Measurements from ENCODE around the gene XAF1.

The XAF1 gene

GRCh38 chr17:6787081-6787693 lies 31.3 kb downstream of the XAF1 start:
- no peak overlapping the region for H3K4me3 ChIP-seq (ENCODE audit: low read length)
- no peaks in the 10 kb centered on the region for H3K9me3 ChIP-seq (ENCODE audit: control insufficient read depth, low read depth, low read length)
- no peak overlapping the region for H3K27ac ChIP-seq (ENCODE audit: low read length)
- H3K9ac ChIP-seq (ENCODE audit: low read length) = no peak overlapping the region
- H3K36me3 ChIP-seq (ENCODE audit: control insufficient read depth, low read depth, low read length) = no peaks in the 10 kb centered on the region
- H3K4me1 ChIP-seq (ENCODE audit: control insufficient read depth, low read depth, low read length) = no peaks in the 10 kb centered on the region
- H3K27me3 ChIP-seq (ENCODE audit: control insufficient read depth, insufficient read depth, low read length) = no peaks in the 10 kb centered on the region

GRCh38 chr17:6789146-6789545 lies 33.3 kb downstream of the XAF1 start:
- H3K9ac ChIP-seq (ENCODE audit: low read length) = no peak overlapping the region
- no peaks in the 10 kb centered on the region for H3K36me3 ChIP-seq (ENCODE audit: control insufficient read depth, low read depth, low read length)
- H3K4me1 ChIP-seq (ENCODE audit: control insufficient read depth, low read depth, low read length) = no peaks in the 10 kb centered on the region
- no peaks in the 10 kb centered on the region for H3K27me3 ChIP-seq (ENCODE audit: control insufficient read depth, insufficient read depth, low read length)
- H3K4me3 ChIP-seq (ENCODE audit: low read length) = no peak overlapping the region
- H3K27ac ChIP-seq (ENCODE audit: low read length) = no peak overlapping the region
- H3K9me3 ChIP-seq (ENCODE audit: control insufficient read depth, low read depth, low read length) = no peaks in the 10 kb centered on the region

- Histone ChIP-seq H3K9me3 (ENCODE audit: control insufficient read depth, low read depth, low read length) (no peaks in the 10 kb centered on the region), H3K27me3 (ENCODE audit: control insufficient read depth, insufficient read depth, low read length) (no peaks in the 10 kb centered on the region), H3K9ac (ENCODE audit: low read length) (no peak overlapping the region), H3K36me3 (ENCODE audit: control insufficient read depth, low read depth, low read length) (no peaks in the 10 kb centered on the region), H3K27ac (ENCODE audit: low read length) (no peak overlapping the region), H3K4me1 (ENCODE audit: control insufficient read depth, low read depth, low read length) (no peaks in the 10 kb centered on the region), H3K4me3 (ENCODE audit: low read length) (no peak overlapping the region)
These were observed 38.1 kb downstream of the XAF1 start for GRCh38 chr17:6793748-6794493.

- H3K9ac ChIP-seq (ENCODE audit: low read length) = no peak overlapping the region
- H3K27ac ChIP-seq (ENCODE audit: low read length) = no peak overlapping the region
These were observed 40.4 kb downstream of the XAF1 start for GRCh38 chr17:6796017-6796886.

GRCh38 chr17:6796887-6797490 lies 41.1 kb downstream of the XAF1 start:
- Histone ChIP-seq H3K4me1 (ENCODE audit: control insufficient read depth, low read depth, low read length) (peaks cover 14% of the 10 kb centered on the region), H3K9me3 (ENCODE audit: control insufficient read depth, low read depth, low read length) (no peaks in the 10 kb centered on the region), H3K4me3 (ENCODE audit: low read length) (no peak overlapping the region), H3K9ac (ENCODE audit: low read length) (no peak overlapping the region), H3K36me3 (ENCODE audit: control insufficient read depth, low read depth, low read length) (no peaks in the 10 kb centered on the region), H3K27me3 (ENCODE audit: control insufficient read depth, insufficient read depth, low read length) (peaks cover 6% of the 10 kb centered on the region), H3K27ac (ENCODE audit: low read length) (no peak overlapping the region)

More at GRCh38 chr17:6796017-6796886, 40.4 kb downstream of the XAF1 start:
- Histone ChIP-seq H3K9me3 (ENCODE audit: control insufficient read depth, low read depth, low read length) (no peaks in the 10 kb centered on the region), H3K27me3 (ENCODE audit: control insufficient read depth, insufficient read depth, low read length) (peaks cover 6% of the 10 kb centered on the region), H3K36me3 (ENCODE audit: control insufficient read depth, low read depth, low read length) (no peaks in the 10 kb centered on the region), H3K4me3 (ENCODE audit: low read length) (no peak overlapping the region), H3K4me1 (ENCODE audit: control insufficient read depth, low read depth, low read length) (peaks cover 14% of the 10 kb centered on the region)

- Histone ChIP-seq H3K27ac (ENCODE audit: low read length) (no peak overlapping the region), H3K4me3 (ENCODE audit: low read length) (no peak overlapping the region), H3K9ac (ENCODE audit: low read length) (no peak overlapping the region), H3K27me3 (ENCODE audit: control insufficient read depth, insufficient read depth, low read length) (peaks cover 6% of the 10 kb centered on the region), H3K9me3 (ENCODE audit: control insufficient read depth, low read depth, low read length) (no peaks in the 10 kb centered on the region), H3K4me1 (ENCODE audit: control insufficient read depth, low read depth, low read length) (peaks cover 14% of the 10 kb centered on the region), H3K36me3 (ENCODE audit: control insufficient read depth, low read depth, low read length) (no peaks in the 10 kb centered on the region)
These were observed 42.0 kb downstream of the XAF1 start for GRCh38 chr17:6797718-6798351.

- Histone ChIP-seq H3K4me3 (ENCODE audit: low read length) (peak overlapping the region; percentile 19), H3K9ac (ENCODE audit: low read length) (no peak overlapping the region), H3K27me3 (ENCODE audit: control insufficient read depth, insufficient read depth, low read length) (peaks cover 6% of the 10 kb centered on the region), H3K9me3 (ENCODE audit: control insufficient read depth, low read depth, low read length) (no peaks in the 10 kb centered on the region), H3K36me3 (ENCODE audit: control insufficient read depth, low read depth, low read length) (no peaks in the 10 kb centered on the region), H3K4me1 (ENCODE audit: control insufficient read depth, low read depth, low read length) (peaks cover 14% of the 10 kb centered on the region), H3K27ac (ENCODE audit: low read length) (no peak overlapping the region)
These were observed 43.9 kb downstream of the XAF1 start for GRCh38 chr17:6799738-6800137.

GRCh38 chr17:6800422-6801027 lies 44.7 kb downstream of the XAF1 start:
- Histone ChIP-seq H3K4me1 (ENCODE audit: control insufficient read depth, low read depth, low read length) (peaks cover 14% of the 10 kb centered on the region), H3K9me3 (ENCODE audit: control insufficient read depth, low read depth, low read length) (no peaks in the 10 kb centered on the region), H3K36me3 (ENCODE audit: control insufficient read depth, low read depth, low read length) (no peaks in the 10 kb centered on the region), H3K9ac (ENCODE audit: low read length) (no peak overlapping the region), H3K27ac (ENCODE audit: low read length) (no peak overlapping the region), H3K27me3 (ENCODE audit: control insufficient read depth, insufficient read depth, low read length) (peaks cover 6% of the 10 kb centered on the region), H3K4me3 (ENCODE audit: low read length) (no peak overlapping the region)

- no peak overlapping the region for H3K27ac ChIP-seq (ENCODE audit: low read length)
- H3K4me3 ChIP-seq (ENCODE audit: low read length) = no peak overlapping the region
- H3K9ac ChIP-seq (ENCODE audit: low read length) = no peak overlapping the region
- no peaks in the 10 kb centered on the region for H3K4me1 ChIP-seq (ENCODE audit: control insufficient read depth, low read depth, low read length)
- H3K9me3 ChIP-seq (ENCODE audit: control insufficient read depth, low read depth, low read length) = no peaks in the 10 kb centered on the region
- H3K36me3 ChIP-seq (ENCODE audit: control insufficient read depth, low read depth, low read length) = no peaks in the 10 kb centered on the region
- H3K27me3 ChIP-seq (ENCODE audit: control insufficient read depth, insufficient read depth, low read length) = no peaks in the 10 kb centered on the region
These were observed 55.7 kb downstream of the XAF1 start for GRCh38 chr17:6811510-6811909.

- no peaks in the 10 kb centered on the region for H3K9me3 ChIP-seq (ENCODE audit: control insufficient read depth, low read depth, low read length)
These were observed 56.4 kb downstream of the XAF1 start for GRCh38 chr17:6812295-6812694.

More at GRCh38 chr17:6812295-6812694, 56.4 kb downstream of the XAF1 start:
- H3K27me3 ChIP-seq (ENCODE audit: control insufficient read depth, insufficient read depth, low read length) = no peaks in the 10 kb centered on the region
- no peak overlapping the region for H3K27ac ChIP-seq (ENCODE audit: low read length)
- H3K4me1 ChIP-seq (ENCODE audit: control insufficient read depth, low read depth, low read length) = no peaks in the 10 kb centered on the region
- H3K36me3 ChIP-seq (ENCODE audit: control insufficient read depth, low read depth, low read length) = no peaks in the 10 kb centered on the region
- H3K9ac ChIP-seq (ENCODE audit: low read length) = no peak overlapping the region
- no peak overlapping the region for H3K4me3 ChIP-seq (ENCODE audit: low read length)

Data from iPS-18a (cell line).